ENCODE data around the gene PPP2R2C.

PPP2R2C gene

GRCh38 chr4:6299875-6300274 lies 172.5 kb downstream of the PPP2R2C start:
- DNase-seq: no peak

GRCh38 chr4:6298852-6299251 lies 173.6 kb downstream of the PPP2R2C start:
- DNase-seq: no peak

GRCh38 chr4:6298035-6298434 lies 174.4 kb downstream of the PPP2R2C start:
- DNase-seq: no peak

- no peak for DNase-seq
These were observed 175.1 kb downstream of the PPP2R2C start for GRCh38 chr4:6297266-6297815.

- no peak for DNase-seq
These were observed 176.4 kb downstream of the PPP2R2C start for GRCh38 chr4:6296026-6296425.

- no peak for DNase-seq
These were observed 176.9 kb downstream of the PPP2R2C start for GRCh38 chr4:6295495-6295894.

- no peak for DNase-seq
These were observed 177.6 kb downstream of the PPP2R2C start for GRCh38 chr4:6294705-6295421.

GRCh38 chr4:6293661-6294060 lies 178.8 kb downstream of the PPP2R2C start:
- no peak for DNase-seq

GRCh38 chr4:6293097-6293445 lies 179.3 kb downstream of the PPP2R2C start:
- DNase-seq: no peak

- DNase-seq: no peak
These were observed 179.9 kb downstream of the PPP2R2C start for GRCh38 chr4:6292376-6293096.

- DNase-seq: no peak
These were observed 180.6 kb downstream of the PPP2R2C start for GRCh38 chr4:6291784-6292297.

- no peak for DNase-seq
These were observed 181.5 kb downstream of the PPP2R2C start for GRCh38 chr4:6290769-6291547.

GRCh38 chr4:6290256-6290655 lies 182.2 kb downstream of the PPP2R2C start:
- no peak for DNase-seq

GRCh38 chr4:6288871-6289270 lies 183.5 kb downstream of the PPP2R2C start:
- DNase-seq: no peak

- DNase-seq: no peak
These were observed 184.1 kb downstream of the PPP2R2C start for GRCh38 chr4:6288342-6288741.

GRCh38 chr4:6287017-6287788 lies 185.2 kb downstream of the PPP2R2C start:
- DNase-seq: no peak

GRCh38 chr4:6283282-6283681 lies 189.1 kb downstream of the PPP2R2C start:
- DNase-seq: no peak

- DNase-seq: no peak
These were observed 190.1 kb downstream of the PPP2R2C start for GRCh38 chr4:6282314-6282771.

- DNase-seq: no peak
These were observed 190.7 kb downstream of the PPP2R2C start for GRCh38 chr4:6281436-6282313.

- no peak for DNase-seq
These were observed 191.9 kb downstream of the PPP2R2C start for GRCh38 chr4:6280365-6280996.
